ENCODE results near the gene FGFBP1. TPM values are rescaled to one million over a fixed set of nuclear protein-coding genes. Genes with fewer than 3 reads are reported as not detected.

The FGFBP1 gene
- total RNA-seq (ENCODE audit: low replicate concordance) = not detected in 2 replicates

DNA sequence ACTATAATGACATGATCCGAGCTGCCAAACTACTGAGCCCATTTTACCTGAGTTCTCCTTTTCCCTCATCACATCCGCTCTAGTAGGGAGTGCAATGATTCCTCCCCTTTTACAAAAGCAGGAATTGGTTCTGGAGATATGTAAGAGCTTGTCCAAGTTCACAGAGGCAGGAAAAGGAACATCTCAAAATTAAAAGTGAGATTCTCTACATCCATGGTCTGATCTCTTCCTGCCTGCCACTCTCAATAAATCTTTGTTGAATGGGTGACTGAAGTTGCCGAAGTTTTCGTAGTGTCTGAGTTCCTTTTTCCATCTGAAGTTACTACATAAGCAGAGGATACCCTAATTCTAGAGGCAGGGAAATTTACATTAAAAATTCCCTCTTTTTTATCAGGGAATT, at the start of gene FGFBP1:
FGFBP1 (minus strand) TSS at position 101 of the 400 bp plus-strand sequence. CDS start 2,108 bp downstream, outside the sequence.
- no peak within 1 kb of the TSS for H3K27ac Mint-ChIP-seq
- no peaks in the 10 kb centered on the region for H3K4me1 Mint-ChIP-seq
- Histone ChIP-seq H3K4me2 (no peak within 1 kb of the TSS), H3K79me2 (ENCODE audit: low read depth) (no peaks in the 10 kb centered on the region), H4K20me1 (ENCODE audit: low read depth) (no peaks in the 10 kb centered on the region), H3K9ac (no peak within 1 kb of the TSS), H3K27me3 (no peaks in the 10 kb centered on the region), H3K4me1 (no peaks in the 10 kb centered on the region), H2AFZ (replicated peaks) (no peak within 1 kb of the TSS), H3K27ac (no peak within 1 kb of the TSS), H3F3A (ENCODE audit: low read depth) (no peaks in the 10 kb centered on the region), H3K9me3 (ENCODE audit: low read depth) (no peaks in the 10 kb centered on the region), H3K4me3 (no peak within 1 kb of the TSS), H3K36me3 (no peaks in the 10 kb centered on the region)
- peaks cover 4% of the 10 kb centered on the region for H3K27me3 Mint-ChIP-seq (ENCODE audit: insufficient read depth, low read depth)
- no peak for DNase-seq (ENCODE audit: low spot score)
- H3K36me3 Mint-ChIP-seq = no peaks in the 10 kb centered on the region
- H3K9me3 Mint-ChIP-seq = no peaks in the 10 kb centered on the region
- TF ChIP-seq EZH2phosphoT487 (IDR thresholded peaks at IDR 0.05) (no peak), EZH2 (IDR thresholded peaks at IDR 0.05) (no peak)
- TF ChIP-seq, protein P1, sequence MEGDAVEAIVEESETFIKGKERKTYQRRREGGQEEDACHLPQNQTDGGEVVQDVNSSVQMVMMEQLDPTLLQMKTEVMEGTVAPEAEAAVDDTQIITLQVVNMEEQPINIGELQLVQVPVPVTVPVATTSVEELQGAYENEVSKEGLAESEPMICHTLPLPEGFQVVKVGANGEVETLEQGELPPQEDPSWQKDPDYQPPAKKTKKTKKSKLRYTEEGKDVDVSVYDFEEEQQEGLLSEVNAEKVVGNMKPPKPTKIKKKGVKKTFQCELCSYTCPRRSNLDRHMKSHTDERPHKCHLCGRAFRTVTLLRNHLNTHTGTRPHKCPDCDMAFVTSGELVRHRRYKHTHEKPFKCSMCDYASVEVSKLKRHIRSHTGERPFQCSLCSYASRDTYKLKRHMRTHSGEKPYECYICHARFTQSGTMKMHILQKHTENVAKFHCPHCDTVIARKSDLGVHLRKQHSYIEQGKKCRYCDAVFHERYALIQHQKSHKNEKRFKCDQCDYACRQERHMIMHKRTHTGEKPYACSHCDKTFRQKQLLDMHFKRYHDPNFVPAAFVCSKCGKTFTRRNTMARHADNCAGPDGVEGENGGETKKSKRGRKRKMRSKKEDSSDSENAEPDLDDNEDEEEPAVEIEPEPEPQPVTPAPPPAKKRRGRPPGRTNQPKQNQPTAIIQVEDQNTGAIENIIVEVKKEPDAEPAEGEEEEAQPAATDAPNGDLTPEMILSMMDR (IDR thresholded peaks at IDR 0.05) = no peak
- H3K4me3 Mint-ChIP-seq = no peak within 1 kb of the TSS

DNA sequence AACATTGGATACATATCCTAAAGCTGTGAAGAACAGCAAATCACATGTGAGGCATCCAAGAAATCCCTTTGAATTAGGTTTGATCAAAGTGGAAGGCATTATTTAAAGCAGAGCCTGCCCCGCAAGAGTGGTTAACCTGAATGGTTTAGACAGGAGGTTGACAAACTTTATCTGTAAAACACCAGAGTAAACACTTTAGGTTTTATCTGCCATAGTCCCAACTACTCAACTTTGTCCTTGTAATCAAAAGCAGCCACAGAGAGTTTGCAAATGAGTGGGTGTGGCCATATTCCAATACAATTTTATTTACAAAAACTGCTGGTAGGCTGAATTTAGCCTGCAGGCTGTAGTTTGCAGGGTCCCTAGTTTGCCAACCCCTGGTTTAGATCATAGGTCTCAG, 49.7 kb upstream of the FGFBP1 start:
- no peaks in the 10 kb centered on the region for H3F3A ChIP-seq (ENCODE audit: low read depth)
- Mint-ChIP-seq H3K9me3 (no peaks in the 10 kb centered on the region), H3K36me3 (peaks cover 56% of the 10 kb centered on the region), H3K27me3 (ENCODE audit: insufficient read depth, low read depth) (peaks cover 1% of the 10 kb centered on the region), H3K4me3 (no peak overlapping the region), H3K27ac (no peak overlapping the region), H3K4me1 (peaks cover 3% of the 10 kb centered on the region)
- H3K79me2 ChIP-seq (ENCODE audit: low read depth) = no peaks in the 10 kb centered on the region
- no peaks in the 10 kb centered on the region for H3K27me3 ChIP-seq
- no peak for TF ChIP-seq EZH2 (IDR thresholded peaks at IDR 0.05)
- TF ChIP-seq, protein P1 (IDR thresholded peaks at IDR 0.05) = no peak
- no peak for TF ChIP-seq EZH2phosphoT487 (IDR thresholded peaks at IDR 0.05)
- peaks cover 8% of the 10 kb centered on the region for H3K36me3 ChIP-seq
- no peak overlapping the region for H3K9ac ChIP-seq
- H4K20me1 ChIP-seq (ENCODE audit: low read depth) = no peaks in the 10 kb centered on the region
- no peak overlapping the region for H2AFZ ChIP-seq (replicated peaks)
- no peak overlapping the region for H3K4me3 ChIP-seq
- H3K4me2 ChIP-seq = no peak overlapping the region
- H3K27ac ChIP-seq = no peak overlapping the region
- no peaks in the 10 kb centered on the region for H3K9me3 ChIP-seq (ENCODE audit: low read depth)
- H3K4me1 ChIP-seq = no peaks in the 10 kb centered on the region
- DNase-seq (ENCODE audit: low spot score) = no peak

DNA sequence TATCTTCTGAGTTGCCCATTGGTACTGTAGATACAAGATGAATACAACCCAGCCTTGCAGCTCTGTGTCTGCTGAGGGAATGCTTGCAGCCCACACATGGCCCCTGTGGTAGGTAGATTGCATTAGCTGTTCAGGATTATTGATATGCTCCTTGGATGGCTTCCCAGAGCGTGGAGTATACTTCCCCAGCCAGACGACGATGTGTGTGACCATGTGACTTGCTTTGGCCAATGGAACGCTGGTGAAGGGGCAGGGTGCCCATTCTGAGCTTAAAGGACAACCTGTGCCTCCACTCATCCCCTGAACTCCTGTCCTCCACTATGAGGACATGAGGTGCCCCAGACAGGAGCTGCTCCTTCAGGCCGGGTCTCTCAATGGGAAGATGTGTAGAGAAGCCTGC, 48.4 kb upstream of the FGFBP1 start:
- H3K36me3 ChIP-seq = peaks cover 8% of the 10 kb centered on the region
- no peak overlapping the region for H3K4me3 ChIP-seq
- TF ChIP-seq EZH2 (IDR thresholded peaks at IDR 0.05) = no peak
- TF ChIP-seq, protein P1 (IDR thresholded peaks at IDR 0.05) = no peak
- TF ChIP-seq EZH2phosphoT487 (IDR thresholded peaks at IDR 0.05) = no peak
- no peaks in the 10 kb centered on the region for H3K4me1 ChIP-seq
- no peaks in the 10 kb centered on the region for H3K79me2 ChIP-seq (ENCODE audit: low read depth)
- no peak overlapping the region for H3K27ac ChIP-seq
- no peaks in the 10 kb centered on the region for H3K9me3 Mint-ChIP-seq
- no peaks in the 10 kb centered on the region for H3K27me3 ChIP-seq
- DNase-seq (ENCODE audit: low spot score) = no peak
- H2AFZ ChIP-seq (replicated peaks) = no peak overlapping the region
- H3K36me3 Mint-ChIP-seq = peaks cover 64% of the 10 kb centered on the region
- no peak overlapping the region for H3K4me2 ChIP-seq
- H3K9me3 ChIP-seq (ENCODE audit: low read depth) = no peaks in the 10 kb centered on the region
- no peak overlapping the region for H3K4me3 Mint-ChIP-seq
- H3F3A ChIP-seq (ENCODE audit: low read depth) = no peaks in the 10 kb centered on the region
- H4K20me1 ChIP-seq (ENCODE audit: low read depth) = no peaks in the 10 kb centered on the region
- no peak overlapping the region for H3K27ac Mint-ChIP-seq
- peaks cover 5% of the 10 kb centered on the region for H3K27me3 Mint-ChIP-seq (ENCODE audit: insufficient read depth, low read depth)
- peaks cover 3% of the 10 kb centered on the region for H3K4me1 Mint-ChIP-seq
- no peak overlapping the region for H3K9ac ChIP-seq

Data from neural progenitor cell (in vitro differentiated cells).